GM12878 (cell line): ENCODE results near the gene THRAP3.

Experiments
- ASH2L ChIP-seq: fragments of 300-600, 200-600 bp; sonication (generic); IDR thresholded peaks from 2 replicates; pipeline ENCODE4 v1.6.1; 2017; ENCODE audit warnings: low read depth, mild to moderate bottlenecking, borderline replicate concordance
- BCL11A ChIP-seq: IDR thresholded peaks from 2 replicates; pipeline ENCODE4 v1.6.1; 2011; ENCODE audit warnings: low read depth, low read length
- DPF2 ChIP-seq: fragments of 450-650 bp; IDR thresholded peaks from 2 replicates; pipeline ENCODE4 v1.6.1; 2017; ENCODE audit warnings: mild to moderate bottlenecking
- EZH2 ChIP-seq: IDR thresholded peaks from 2 replicates; pipeline ENCODE4 v1.6.1; 2012; ENCODE audit warnings: low read depth, mild to moderate bottlenecking, control low read depth, inconsistent platforms, low read length, borderline replicate concordance; ENCODE audit not compliant: control insufficient read depth
- FOS ChIP-seq: IDR thresholded peaks from 3 replicates; pipeline ENCODE4 v1.6.1; 2011; ENCODE audit warnings: borderline replicate concordance; ENCODE audit not compliant: insufficient read length; ENCODE audit errors: extremely low read depth
- MAX ChIP-seq: IDR thresholded peaks from 2 replicates; pipeline ENCODE4 v1.6.1; 2012; ENCODE audit warnings: low read depth, low read length, improper control_type of control experiment
- POLR2A ChIP-seq: IDR thresholded peaks from 2 replicates; pipeline ENCODE4 v1.6.1; 2011; ENCODE audit warnings: low read depth, mild to moderate bottlenecking, low read length
- RFX5 ChIP-seq: IDR thresholded peaks from 2 replicates; pipeline ENCODE4 v1.6.1; 2011; ENCODE audit warnings: low read depth, low read length, improper control_type of control experiment
- SPI1 ChIP-seq: IDR thresholded peaks from 2 replicates; pipeline ENCODE4 v1.6.1; 2011; ENCODE audit warnings: low read depth, mild to moderate bottlenecking, low read length, moderate library complexity, borderline replicate concordance; ENCODE audit not compliant: insufficient read depth
- ZSCAN29 ChIP-seq: fragments of 450-650 bp; IDR thresholded peaks from 2 replicates; pipeline ENCODE4 v1.6.1; 2017; ENCODE audit warnings: mild to moderate bottlenecking, moderate library complexity
- TF ChIP-seq, protein P1 (sequence below): fragments of 450-650 bp; IDR thresholded peaks from 2 replicates; pipeline ENCODE4 v1.6.1; 2016; ENCODE audit warnings: mild to moderate bottlenecking
- TF ChIP-seq, protein P2 (sequence below), 3 experiments: IDR thresholded peaks in 2 of 3; conservative IDR thresholded peaks in 1 of 3; 2 replicates each; pipeline ENCODE4 v1.5.1; 2011; ENCODE audit warnings: low read depth in 3 of 3, low read length in 3 of 3, mild to moderate bottlenecking in 3 of 3, control low read depth in 2 of 3, moderate library complexity in 2 of 3, inconsistent platforms in 1 of 3, mixed read lengths in 1 of 3; ENCODE audit not compliant: control insufficient read depth in 2 of 3, insufficient read depth in 1 of 3; ENCODE audit errors: extremely low read depth in 1 of 3
- TF ChIP-seq, protein P3 (sequence below): fragments of 450-650 bp; IDR thresholded peaks from 2 replicates; pipeline ENCODE4 v1.6.1; 2017; ENCODE audit warnings: mild to moderate bottlenecking
- TF ChIP-seq, protein P4 (sequence below): IDR thresholded peaks from 2 replicates; pipeline ENCODE4 v1.6.1; 2012; ENCODE audit warnings: low read depth, low read length, improper control_type of control experiment

DNA sequence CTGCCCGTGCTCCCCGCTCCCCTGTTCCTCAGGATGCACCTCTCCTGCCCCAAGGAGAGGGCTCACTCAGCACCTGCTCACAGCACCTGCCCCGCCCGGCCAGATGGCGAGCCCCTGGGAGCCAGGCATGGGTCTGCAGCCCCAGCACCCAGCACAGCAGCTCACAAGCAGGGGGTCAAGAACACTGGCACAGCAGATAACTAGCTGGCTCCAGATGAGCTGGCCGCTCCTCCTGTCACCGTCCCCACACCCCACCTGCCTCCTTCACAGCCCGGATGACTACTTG, 120.1 kb downstream of the THRAP3 start:
- TF ChIP-seq EZH2 (no peak), BCL11A (no peak), ZSCAN29 (no peak), MAX (no peak), FOS (no peak), SPI1 (no peak), POLR2A (no peak), ASH2L (no peak), DPF2 (no peak), RFX5 (no peak)
- TF ChIP-seq, protein P1, sequence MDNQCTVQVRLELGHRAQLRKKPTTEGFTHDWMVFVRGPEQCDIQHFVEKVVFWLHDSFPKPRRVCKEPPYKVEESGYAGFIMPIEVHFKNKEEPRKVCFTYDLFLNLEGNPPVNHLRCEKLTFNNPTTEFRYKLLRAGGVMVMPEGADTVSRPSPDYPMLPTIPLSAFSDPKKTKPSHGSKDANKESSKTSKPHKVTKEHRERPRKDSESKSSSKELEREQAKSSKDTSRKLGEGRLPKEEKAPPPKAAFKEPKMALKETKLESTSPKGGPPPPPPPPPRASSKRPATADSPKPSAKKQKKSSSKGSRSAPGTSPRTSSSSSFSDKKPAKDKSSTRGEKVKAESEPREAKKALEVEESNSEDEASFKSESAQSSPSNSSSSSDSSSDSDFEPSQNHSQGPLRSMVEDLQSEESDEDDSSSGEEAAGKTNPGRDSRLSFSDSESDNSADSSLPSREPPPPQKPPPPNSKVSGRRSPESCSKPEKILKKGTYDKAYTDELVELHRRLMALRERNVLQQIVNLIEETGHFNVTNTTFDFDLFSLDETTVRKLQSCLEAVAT = no peak
- TF ChIP-seq, protein P2, sequence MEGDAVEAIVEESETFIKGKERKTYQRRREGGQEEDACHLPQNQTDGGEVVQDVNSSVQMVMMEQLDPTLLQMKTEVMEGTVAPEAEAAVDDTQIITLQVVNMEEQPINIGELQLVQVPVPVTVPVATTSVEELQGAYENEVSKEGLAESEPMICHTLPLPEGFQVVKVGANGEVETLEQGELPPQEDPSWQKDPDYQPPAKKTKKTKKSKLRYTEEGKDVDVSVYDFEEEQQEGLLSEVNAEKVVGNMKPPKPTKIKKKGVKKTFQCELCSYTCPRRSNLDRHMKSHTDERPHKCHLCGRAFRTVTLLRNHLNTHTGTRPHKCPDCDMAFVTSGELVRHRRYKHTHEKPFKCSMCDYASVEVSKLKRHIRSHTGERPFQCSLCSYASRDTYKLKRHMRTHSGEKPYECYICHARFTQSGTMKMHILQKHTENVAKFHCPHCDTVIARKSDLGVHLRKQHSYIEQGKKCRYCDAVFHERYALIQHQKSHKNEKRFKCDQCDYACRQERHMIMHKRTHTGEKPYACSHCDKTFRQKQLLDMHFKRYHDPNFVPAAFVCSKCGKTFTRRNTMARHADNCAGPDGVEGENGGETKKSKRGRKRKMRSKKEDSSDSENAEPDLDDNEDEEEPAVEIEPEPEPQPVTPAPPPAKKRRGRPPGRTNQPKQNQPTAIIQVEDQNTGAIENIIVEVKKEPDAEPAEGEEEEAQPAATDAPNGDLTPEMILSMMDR (IDR thresholded peaks at IDR 0.05 in 2 of 3, conservative IDR thresholded peaks at IDR 0.05 in 1 of 3; ENCODE audit: control insufficient read depth in 2 of 3, extremely low read depth in 1 of 3, insufficient read depth in 1 of 3, low read depth in 3 of 3, low read length in 3 of 3) = no peak
- TF ChIP-seq, protein P3, sequence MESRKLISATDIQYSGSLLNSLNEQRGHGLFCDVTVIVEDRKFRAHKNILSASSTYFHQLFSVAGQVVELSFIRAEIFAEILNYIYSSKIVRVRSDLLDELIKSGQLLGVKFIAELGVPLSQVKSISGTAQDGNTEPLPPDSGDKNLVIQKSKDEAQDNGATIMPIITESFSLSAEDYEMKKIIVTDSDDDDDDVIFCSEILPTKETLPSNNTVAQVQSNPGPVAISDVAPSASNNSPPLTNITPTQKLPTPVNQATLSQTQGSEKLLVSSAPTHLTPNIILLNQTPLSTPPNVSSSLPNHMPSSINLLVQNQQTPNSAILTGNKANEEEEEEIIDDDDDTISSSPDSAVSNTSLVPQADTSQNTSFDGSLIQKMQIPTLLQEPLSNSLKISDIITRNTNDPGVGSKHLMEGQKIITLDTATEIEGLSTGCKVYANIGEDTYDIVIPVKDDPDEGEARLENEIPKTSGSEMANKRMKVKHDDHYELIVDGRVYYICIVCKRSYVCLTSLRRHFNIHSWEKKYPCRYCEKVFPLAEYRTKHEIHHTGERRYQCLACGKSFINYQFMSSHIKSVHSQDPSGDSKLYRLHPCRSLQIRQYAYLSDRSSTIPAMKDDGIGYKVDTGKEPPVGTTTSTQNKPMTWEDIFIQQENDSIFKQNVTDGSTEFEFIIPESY = no peak
- TF ChIP-seq, protein P4, sequence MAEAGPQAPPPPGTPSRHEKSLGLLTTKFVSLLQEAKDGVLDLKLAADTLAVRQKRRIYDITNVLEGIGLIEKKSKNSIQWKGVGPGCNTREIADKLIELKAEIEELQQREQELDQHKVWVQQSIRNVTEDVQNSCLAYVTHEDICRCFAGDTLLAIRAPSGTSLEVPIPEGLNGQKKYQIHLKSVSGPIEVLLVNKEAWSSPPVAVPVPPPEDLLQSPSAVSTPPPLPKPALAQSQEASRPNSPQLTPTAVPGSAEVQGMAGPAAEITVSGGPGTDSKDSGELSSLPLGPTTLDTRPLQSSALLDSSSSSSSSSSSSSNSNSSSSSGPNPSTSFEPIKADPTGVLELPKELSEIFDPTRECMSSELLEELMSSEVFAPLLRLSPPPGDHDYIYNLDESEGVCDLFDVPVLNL = no peak
